Measurements from ENCODE around the gene GPATCH8. TPM values are rescaled to one million over a fixed set of nuclear protein-coding genes. Genes with fewer than 3 reads are reported as not detected.

Gene GPATCH8
- total and polyA plus RNA-seq, 2 of the 8 experiments (the other 6 are each of a cell fraction or from before 2014, with no cell fraction given), result 20.5 to 58.1 TPM

GRCh38 chr17:44527954-44528353 is 24.7 kb upstream of the GPATCH8 start:
- Histone ChIP-seq H2AK5ac (ENCODE audit: low read depth, low read length) (no peak overlapping the region), H4K5ac (ENCODE audit: insufficient read length, low read depth, low read length) (no peak overlapping the region), H3K36me3 (ENCODE audit: control insufficient read depth in 2 of 4, insufficient read depth in 4 of 4, low read length in 3 of 4) (no peaks in the 10 kb centered on the region), H3K14ac (ENCODE audit: insufficient read length) (no peak overlapping the region), H3K18ac (ENCODE audit: extremely low read depth, low read length) (no peak overlapping the region), H4K8ac (ENCODE audit: extremely low read depth, insufficient read depth, low read length) (no peak overlapping the region), H3K56ac (replicated peaks; ENCODE audit: insufficient read length, low read depth, low read length) (no peak overlapping the region), H2BK12ac (ENCODE audit: low read depth, low read length) (no peak overlapping the region), H2BK15ac (ENCODE audit: low read length) (no peak overlapping the region), H3K4me2 (ENCODE audit: insufficient read depth in 1 of 2, low read depth in 2 of 2, low read length in 2 of 2) (no peak overlapping the region), H2BK20ac (ENCODE audit: low read length) (no peak overlapping the region), H2BK120ac (replicated peaks; ENCODE audit: low read depth, low read length) (no peak overlapping the region), H3K4me3 (ENCODE audit: extremely low read depth in 1 of 4, insufficient read depth in 2 of 4, low read depth in 3 of 4, low read length in 4 of 4) (no peak overlapping the region), H3K79me1 (ENCODE audit: low read depth, low read length) (no peaks in the 10 kb centered on the region), H3K23me2 (ENCODE audit: low read depth, low read length) (no peaks in the 10 kb centered on the region), H3K79me2 (ENCODE audit: control insufficient read depth in 1 of 2, insufficient read depth in 2 of 2, low read length in 2 of 2) (no peaks in the 10 kb centered on the region), H2AFZ (ENCODE audit: low read length) (no peak overlapping the region), H3K23ac (ENCODE audit: insufficient read length) (no peak overlapping the region), H3K9me3 (ENCODE audit: insufficient read depth in 2 of 2, low read depth in 1 of 2, low read length in 1 of 2) (peaks cover 7 to 13% of the 10 kb centered on the region in 2 experiments; a peak in 2 of 4 replicates), H3K27ac (ENCODE audit: low read depth, low read length) (no peak overlapping the region), H3K4ac (replicated peaks; ENCODE audit: insufficient read length, low read depth, low read length) (no peak overlapping the region), H2BK5ac (ENCODE audit: low read depth, low read length) (no peak overlapping the region), H3K9ac (replicated peaks in 1 of 4; ENCODE audit: extremely low read depth in 1 of 4, low read depth in 3 of 4, low read length in 3 of 4) (no peak overlapping the region), H3K4me1 (replicated peaks in 1 of 4; ENCODE audit: control insufficient read depth in 3 of 4, insufficient read depth in 4 of 4, low read length in 3 of 4) (no peaks in the 10 kb centered on the region), H3K27me3 (replicated peaks in 1 of 4; ENCODE audit: control insufficient read depth in 3 of 4, extremely low read depth in 1 of 4, insufficient read depth in 3 of 4, low read length in 3 of 4) (0 out of 7 replicates have a peak, but pooled peaks cover 0 to 1% (median 0%) of the 10 kb centered on the region in 4 experiments), H4K91ac (replicated peaks; ENCODE audit: insufficient read length, low read length) (no peak overlapping the region), H4K20me1 (replicated peaks in 1 of 2; ENCODE audit: control insufficient read depth in 1 of 2, insufficient read depth in 2 of 2, low read length in 2 of 2) (no peaks in the 10 kb centered on the region)
- FAIRE-seq, result no peak
- 98% methylated on average over 27 of the region's 28 CpGs; no CpG with 5 or more reads in 1 of the 2 experiments for WGBS, 2 experiments (ENCODE audit: extremely low coverage in 1 of 2, insufficient coverage in 1 of 2, insufficient read length in 1 of 2, insufficient replicate concordance in 2 of 2, low coverage in 1 of 2, low lambda C conversion rate in 2 of 2, missing lambda C conversion rate in 1 of 2)
- POLR2A ChIA-PET (ENCODE audit: partially characterized antibody), result interaction anchor here (1.0 to 1.7 kb wide), 2 partner anchors 34 to 72 kb away, joined by 3 read pairs; no protein-coding TSS in a partner anchor
- CTCF ChIA-PET (ENCODE audit: partially characterized antibody), result interaction anchor here (0.6 to 1.5 kb wide), 8 partner anchors 12 to 138 kb away, joined by 3 to 4 read pairs (median 3); no protein-coding TSS in a partner anchor
- DNase-seq (ENCODE audit: low read depth in 1 of 2, low spot score in 2 of 2), result no peak
- TF ChIP-seq ZNF274 (IDR thresholded peaks at IDR 0.05; ENCODE audit: borderline replicate concordance, extremely low read depth, low read length) (no peak), CREB1 (IDR thresholded peaks at IDR 0.05) (no peak), SAP30 (IDR thresholded peaks at IDR 0.05; ENCODE audit: insufficient read depth, insufficient replicate concordance, low read length) (no peak), HDAC6 (IDR thresholded peaks at IDR 0.05; ENCODE audit: low read depth, low read length) (no peak), POLR2AphosphoS5 (IDR thresholded peaks at IDR 0.05; ENCODE audit: low read depth, low read length) (no peak), ASH2L (IDR thresholded peaks at IDR 0.05; ENCODE audit: low read length) (no peak), NANOG (IDR thresholded peaks at IDR 0.05; ENCODE audit: insufficient read depth, low read depth, low read length, poor library complexity, severe bottlenecking) (no peak), JUN (IDR thresholded peaks at IDR 0.05; ENCODE audit: low read depth, low read length) (no peak), KDM5A (IDR thresholded peaks at IDR 0.05; ENCODE audit: low read length) (no peak), SP4 (IDR thresholded peaks at IDR 0.05; ENCODE audit: low read length) (no peak), EZH2 (IDR thresholded peaks at IDR 0.05; ENCODE audit: low read depth, low read length, severe bottlenecking) (no peak), CEBPB (IDR thresholded peaks at IDR 0.05; ENCODE audit: low read depth, low read length) (no peak), BCL11A (IDR thresholded peaks at IDR 0.05; ENCODE audit: low read depth in 2 of 2, low read length in 2 of 2) (no peak), RAD21 (IDR thresholded peaks at IDR 0.05 in 1 of 2, conservative IDR thresholded peaks at IDR 0.05 in 1 of 2; ENCODE audit: low read depth in 2 of 2, low read length in 2 of 2) (no peak), RFX5 (IDR thresholded peaks at IDR 0.05; ENCODE audit: borderline replicate concordance, low read depth, low read length) (no peak)

All from H1 (cell line).